Ishikawa (cell line): ENCODE results near the gene LRRC71.

Experiments
- EGR1 ChIP-seq: IDR thresholded peaks from 2 replicates; pipeline ENCODE4 v1.6.1; 2012
- EP300 ChIP-seq: IDR thresholded peaks from 2 replicates; pipeline ENCODE4 v1.6.1; 2012; ENCODE audit warnings: borderline replicate concordance
- FOXM1 ChIP-seq: IDR thresholded peaks from 2 replicates; pipeline ENCODE4 v1.6.1; 2012; ENCODE audit warnings: low read depth, borderline replicate concordance
- NFIC ChIP-seq: IDR thresholded peaks from 2 replicates; pipeline ENCODE4 v1.6.1; 2012
- RAD21 ChIP-seq: IDR thresholded peaks from 2 replicates; pipeline ENCODE4 v1.6.1; 2012; ENCODE audit warnings: low read depth
- REST ChIP-seq: IDR thresholded peaks from 2 replicates; pipeline ENCODE4 v1.6.1; 2012; ENCODE audit warnings: low read depth, mild to moderate bottlenecking
- TAF1 ChIP-seq: IDR thresholded peaks from 2 replicates; pipeline ENCODE4 v1.6.1; 2012; ENCODE audit warnings: low read depth, mild to moderate bottlenecking
- USF1 ChIP-seq: IDR thresholded peaks from 2 replicates; pipeline ENCODE4 v1.6.1; 2012
- YY1 ChIP-seq: IDR thresholded peaks from 2 replicates; pipeline ENCODE4 v1.6.1; 2012; ENCODE audit warnings: low read depth
- TF ChIP-seq, protein P1 (sequence below): IDR thresholded peaks from 2 replicates; pipeline ENCODE4 v1.6.1; 2012

- TF ChIP-seq REST = no peak
- no peak for TF ChIP-seq EP300
- no peak for TF ChIP-seq RAD21
- TF ChIP-seq NFIC = no peak
- no peak for TF ChIP-seq TAF1
- no peak for TF ChIP-seq FOXM1
- no peak for TF ChIP-seq YY1
- TF ChIP-seq, protein P1, sequence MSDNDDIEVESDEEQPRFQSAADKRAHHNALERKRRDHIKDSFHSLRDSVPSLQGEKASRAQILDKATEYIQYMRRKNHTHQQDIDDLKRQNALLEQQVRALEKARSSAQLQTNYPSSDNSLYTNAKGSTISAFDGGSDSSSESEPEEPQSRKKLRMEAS = no peak
- TF ChIP-seq USF1 = no peak
- no peak for TF ChIP-seq EGR1
These were observed 40.0 kb upstream of the LRRC71 start for GRCh38 chr1:156880473-156880872.
